GM18909 (cell line): ENCODE data around the gene CNTFR.
"Not testable (repeated sequence)": the region's sequence is repeated elsewhere in the genome, so short reads cannot be mapped to it uniquely, and the experiment has no call there.

Experiments
- ATAC-seq: cut with Tn5 transposase; IDR thresholded peaks from one replicate; pipeline ENCODE4 v1.9.1; 2021; ENCODE audit warnings: mild to moderate bottlenecking; ENCODE audit not compliant: unreplicated experiment, poor library complexity

Gene CNTFR

DNA sequence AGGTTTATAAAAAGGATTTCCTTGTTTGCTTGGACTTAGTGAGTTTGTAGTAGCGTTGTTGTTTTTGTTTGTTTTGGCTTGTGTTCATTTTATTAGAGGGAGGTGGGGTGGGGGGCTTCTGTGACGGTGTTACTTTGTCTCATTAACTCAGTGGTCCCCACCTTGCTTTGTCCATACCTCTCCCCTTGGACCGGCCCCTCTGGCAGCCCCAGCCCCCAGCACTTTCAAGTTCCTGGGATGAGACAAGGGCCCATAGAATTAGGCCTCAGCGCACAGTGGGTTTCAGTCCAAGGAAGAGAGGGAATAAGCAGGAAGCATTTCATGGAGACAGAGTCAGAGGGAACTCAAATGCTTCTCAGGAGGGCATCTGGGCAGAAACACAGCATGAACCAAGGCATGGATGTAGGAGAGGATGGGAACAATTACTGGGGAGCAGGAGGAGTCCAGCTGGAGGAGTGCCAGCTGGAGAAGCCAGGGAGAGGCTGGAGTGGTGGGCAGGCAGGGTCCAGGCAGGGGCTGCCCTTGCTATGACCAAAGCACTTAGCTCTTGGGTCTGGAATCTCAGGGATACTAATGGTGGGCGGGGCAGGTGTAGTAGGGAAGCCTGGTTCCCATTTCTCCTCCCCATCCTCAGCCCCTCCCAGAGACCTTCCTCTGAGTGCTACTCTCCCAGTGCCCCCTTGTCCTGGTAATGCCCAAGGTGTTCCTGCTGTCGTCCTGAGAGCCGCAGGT lies 43.3 kb downstream of the CNTFR start:
- no peak for ATAC-seq

DNA sequence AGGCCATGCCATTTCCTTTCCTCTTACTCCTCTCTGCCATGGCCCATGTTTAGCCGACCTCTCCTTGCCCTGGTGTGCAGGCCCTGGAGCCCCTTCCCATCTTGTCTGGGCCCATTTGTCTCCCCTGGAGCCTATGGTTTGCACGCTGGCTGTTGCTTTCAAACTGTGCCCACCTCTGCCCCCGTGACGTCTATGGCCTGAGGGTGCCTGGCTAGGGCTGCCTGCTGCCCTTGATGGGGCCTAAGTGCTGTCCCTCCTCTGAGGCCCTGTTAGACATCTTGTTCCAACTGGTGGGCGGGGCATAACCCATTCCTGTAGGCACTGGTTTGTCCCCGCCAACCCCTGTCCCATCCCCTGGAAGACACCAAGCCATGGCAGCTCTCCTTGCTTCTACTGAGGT lies 44.0 kb downstream of the CNTFR start:
- ATAC-seq: no peak

DNA sequence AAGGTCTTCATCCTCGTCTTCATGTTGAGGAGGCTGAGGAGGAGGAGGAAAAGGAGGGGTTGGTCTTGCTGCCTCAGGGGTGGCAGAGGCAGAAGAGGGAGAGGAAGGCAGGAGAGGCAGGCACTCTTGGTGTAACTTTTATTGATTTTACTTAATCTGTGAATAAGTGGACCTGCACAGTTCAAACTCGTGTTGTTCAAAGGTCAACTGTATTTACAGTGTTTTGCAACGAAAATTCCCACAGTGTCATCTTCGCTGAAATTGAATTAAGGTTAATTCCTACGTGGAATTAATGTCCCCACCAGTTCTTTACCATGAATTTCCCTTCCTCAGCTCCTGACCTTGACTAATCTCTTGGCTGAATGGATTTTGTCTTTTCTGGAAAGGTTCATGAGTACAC lies 45.5 kb downstream of the CNTFR start:
- no peak for ATAC-seq

DNA sequence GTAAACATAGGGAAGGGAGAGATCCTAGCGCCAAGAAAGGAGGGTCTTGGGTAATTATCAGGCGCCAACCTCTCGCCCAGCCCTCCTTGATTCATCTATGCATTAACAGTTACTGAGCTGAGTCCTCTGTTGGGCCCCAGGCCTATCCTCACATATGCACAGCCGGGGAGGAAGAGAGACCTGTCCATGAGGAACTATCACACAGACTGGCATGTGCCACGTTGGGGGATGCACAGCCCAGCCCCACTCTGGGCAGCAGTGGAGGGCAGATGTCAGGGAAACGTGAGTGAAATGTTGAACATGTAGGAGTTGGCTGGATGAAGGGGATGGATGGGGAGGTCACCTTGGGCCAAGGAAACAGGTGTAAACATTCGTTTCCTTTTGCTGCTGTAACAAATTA lies 48.0 kb downstream of the CNTFR start:
- no peak for ATAC-seq

DNA sequence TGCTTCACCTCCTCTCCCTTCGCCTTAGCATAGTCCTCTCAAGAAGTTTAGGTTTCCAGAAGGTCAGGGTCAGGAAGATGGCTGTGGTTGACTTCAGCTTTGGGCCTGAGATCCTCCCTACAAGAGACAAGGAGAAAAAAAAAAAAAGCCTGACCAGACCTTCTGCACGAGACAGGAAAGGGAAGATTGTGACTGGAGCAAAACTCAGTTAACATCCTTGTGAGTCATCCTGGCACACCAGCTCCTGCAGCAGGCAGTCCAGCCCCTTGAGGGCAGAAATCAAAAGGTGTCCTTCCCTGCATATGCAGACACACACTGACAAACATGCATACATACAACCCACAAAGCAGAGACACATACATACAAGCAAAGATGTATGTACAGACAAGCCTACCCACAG lies 48.7 kb downstream of the CNTFR start:
- no peak for ATAC-seq

DNA sequence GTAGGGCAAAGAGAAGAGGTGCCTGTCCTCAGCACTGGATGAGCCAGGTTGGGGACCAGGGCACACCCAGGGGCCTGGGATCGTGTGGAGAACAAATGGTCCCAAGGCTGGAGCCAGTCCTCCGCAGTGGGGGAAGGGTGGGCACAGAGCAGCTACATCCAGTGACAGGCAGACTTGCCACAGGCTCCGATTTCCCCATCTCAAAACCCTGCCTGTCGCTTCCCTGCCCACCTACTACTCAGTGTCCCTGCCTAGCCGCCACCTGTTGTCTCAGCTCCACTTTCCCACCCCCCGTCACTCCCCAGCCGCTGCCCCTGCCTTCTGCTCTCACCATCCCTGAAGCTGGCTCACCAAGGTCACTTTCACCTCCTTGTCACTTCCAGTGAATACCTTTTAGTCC lies 52.8 kb downstream of the CNTFR start:
- no peak for ATAC-seq

DNA sequence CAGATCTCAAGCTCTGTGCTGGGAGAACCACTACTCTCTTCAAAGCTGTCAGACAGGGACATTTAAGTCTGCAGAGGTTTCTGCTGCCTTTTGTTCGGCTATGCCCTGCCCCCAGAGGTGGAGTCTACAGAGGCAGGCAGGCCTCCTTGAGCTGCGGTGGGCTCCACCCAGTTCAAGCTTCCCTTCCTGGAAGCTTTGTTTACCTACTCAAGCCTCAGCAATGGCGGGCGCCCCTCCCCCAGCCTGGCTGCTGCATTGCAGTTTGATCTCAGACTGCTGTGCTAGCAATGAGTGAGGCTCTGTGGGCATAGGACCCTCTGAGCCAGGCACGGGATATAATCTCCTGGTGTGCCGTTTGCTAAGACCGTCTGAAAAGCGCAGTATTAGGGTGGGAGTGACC lies 57.5 kb downstream of the CNTFR start:
- not testable (repeated sequence) for ATAC-seq

DNA sequence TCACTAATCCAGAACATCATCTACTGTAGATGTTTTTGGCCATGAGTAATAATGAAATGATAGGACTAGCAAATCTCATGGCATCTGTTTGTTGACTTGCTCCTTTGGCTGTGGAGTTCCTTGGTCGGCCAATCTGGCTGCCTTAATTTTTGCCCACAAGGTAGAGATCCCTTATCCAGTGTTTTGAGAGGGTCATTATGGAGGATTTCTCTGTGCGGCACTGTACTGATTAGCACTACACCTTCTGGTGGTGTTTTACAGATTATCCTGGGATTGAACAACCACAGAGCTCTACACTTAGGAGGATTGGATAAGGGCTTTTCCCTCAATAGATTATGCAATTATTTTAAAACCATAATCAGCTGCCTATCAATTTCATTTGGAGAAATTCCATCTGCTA lies 63.5 kb downstream of the CNTFR start:
- ATAC-seq: no peak

DNA sequence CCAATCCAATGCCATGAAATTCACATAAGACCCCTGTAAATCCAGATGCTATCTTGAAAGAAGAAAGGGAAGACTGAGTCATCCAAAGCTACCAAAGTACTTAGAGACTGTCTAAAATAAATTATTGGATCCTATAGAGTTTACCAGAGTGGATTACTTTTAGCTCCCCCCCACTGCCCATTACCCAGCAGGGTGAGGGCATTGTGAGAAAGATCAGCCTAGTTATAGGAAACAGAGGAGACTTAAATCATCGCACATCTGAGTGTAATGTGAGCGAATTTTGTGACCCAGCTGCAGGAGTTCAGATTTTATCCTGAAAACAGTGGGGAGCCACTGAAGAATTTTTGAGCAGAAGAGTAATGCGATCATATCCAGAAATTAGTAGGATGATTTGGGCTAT lies 65.2 kb downstream of the CNTFR start:
- ATAC-seq: no peak

DNA sequence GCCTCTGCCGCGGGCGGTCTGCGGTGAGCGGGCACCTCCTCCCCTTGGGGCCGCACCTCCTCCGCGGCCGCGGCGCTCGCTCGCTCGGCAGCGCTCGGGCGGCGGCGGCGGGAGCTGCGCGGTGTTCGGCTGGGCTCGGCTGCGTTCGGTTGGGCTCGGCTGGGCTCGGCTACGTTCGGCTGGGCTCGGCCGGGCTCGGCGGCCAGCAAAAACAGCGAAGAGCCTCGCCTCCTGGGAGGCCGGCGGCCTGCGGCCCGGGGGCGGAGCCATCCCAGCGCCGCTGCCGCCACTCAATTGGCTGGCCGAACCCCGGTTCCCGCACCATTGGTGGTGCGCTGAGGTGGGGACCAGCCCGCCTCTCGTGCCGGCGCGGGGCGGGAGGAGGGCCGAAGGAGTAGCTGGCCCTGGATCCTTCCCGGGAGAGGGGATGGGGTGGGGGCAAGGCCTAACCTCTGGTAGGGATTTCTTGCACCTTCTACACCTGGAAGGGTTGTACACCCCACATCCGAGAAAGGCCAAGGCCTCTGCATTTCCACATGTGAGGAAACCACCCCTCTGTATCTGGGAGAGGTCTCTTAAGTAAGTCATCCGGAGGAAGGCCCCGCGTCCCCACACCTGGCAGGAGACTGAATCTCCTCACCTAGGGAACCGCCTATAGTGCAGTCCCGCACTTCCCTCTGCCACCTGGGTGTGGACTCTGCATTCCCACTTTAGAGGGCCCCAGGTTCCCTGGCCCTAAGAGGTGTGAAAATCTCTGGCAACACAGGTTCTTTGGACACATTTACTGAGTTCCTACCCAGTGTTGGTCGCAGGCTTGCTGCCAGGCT lies 66.3 kb downstream of the CNTFR start, which contains the start of gene ENHO:
Gene ENHO (minus strand): TSS at position 20 of the 827 bp plus-strand sequence. CDS start 1,295 bp downstream, outside the sequence.
- ATAC-seq: peak; percentile 85

DNA sequence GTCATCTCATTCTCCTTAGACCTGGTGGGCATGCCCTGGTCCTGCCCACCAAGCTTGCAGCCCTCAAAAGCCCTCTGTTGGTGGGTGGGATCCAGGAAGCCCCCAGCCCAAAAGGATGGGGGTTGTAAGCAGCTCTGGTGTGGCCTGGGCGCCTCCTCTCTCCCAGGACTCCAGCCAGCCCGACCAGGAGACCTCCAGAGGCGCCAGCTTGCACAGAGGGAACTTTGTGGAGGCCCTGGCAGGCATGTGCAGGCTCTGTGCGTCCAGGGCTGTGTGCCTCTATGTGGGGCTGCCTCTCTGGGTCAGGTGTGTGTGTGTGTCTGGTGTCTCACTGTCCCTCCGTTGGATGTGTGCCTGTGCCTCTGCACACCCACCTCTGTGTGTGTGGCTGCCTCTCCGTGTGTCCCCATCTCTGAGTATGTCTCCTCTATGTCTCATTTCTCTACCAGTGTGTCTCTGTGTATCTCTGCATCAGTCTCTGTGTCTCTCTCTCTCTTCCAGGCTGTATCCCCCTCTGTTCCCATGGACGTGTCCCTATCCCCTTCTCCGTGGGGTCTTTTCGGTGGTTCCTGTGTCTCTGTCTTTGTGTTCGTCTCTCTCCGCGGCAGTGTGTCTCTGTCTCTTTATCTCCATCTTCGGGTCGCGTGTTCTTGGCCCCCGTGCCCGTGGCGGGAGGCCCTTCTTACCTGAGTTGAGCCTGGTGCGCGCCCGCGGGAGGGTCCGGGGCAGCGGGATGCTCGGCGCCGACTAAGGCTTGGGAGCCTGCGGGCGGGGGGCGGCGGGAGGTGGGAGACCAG lies 67.2 kb downstream of the CNTFR start:
- ATAC-seq: no peak

DNA sequence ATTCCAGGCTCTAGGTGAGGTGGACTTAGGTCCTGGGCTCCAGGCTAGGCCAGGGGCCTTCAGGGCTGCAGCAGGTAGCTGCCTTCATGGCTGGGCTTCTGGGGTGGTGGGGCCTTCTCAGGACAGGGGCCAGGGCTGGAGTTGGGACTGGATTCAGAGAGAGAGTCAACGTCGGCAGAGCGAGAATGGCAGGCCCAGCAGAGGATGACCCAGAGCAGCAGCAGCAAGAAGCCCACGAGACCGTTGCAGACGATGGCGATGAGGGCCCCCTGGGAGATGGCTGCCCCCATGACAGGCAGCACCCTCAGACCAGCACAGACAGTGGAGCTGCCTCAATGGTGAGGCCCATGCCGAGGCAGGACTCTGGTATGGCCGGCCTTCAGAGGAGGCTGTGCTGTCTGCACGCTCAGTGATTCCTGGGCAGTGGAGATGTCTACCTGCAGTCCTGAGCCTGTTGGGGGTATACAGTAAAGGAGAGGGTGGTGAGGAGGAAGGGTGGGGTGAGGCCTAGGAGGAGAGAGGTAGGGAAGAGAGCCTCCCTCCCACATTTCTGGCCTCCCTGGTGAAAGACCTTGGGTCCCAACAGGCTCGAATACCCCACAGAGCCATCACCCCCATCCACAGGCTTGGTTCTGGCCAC lies 68.0 kb downstream of the CNTFR start:
- no peak for ATAC-seq

DNA sequence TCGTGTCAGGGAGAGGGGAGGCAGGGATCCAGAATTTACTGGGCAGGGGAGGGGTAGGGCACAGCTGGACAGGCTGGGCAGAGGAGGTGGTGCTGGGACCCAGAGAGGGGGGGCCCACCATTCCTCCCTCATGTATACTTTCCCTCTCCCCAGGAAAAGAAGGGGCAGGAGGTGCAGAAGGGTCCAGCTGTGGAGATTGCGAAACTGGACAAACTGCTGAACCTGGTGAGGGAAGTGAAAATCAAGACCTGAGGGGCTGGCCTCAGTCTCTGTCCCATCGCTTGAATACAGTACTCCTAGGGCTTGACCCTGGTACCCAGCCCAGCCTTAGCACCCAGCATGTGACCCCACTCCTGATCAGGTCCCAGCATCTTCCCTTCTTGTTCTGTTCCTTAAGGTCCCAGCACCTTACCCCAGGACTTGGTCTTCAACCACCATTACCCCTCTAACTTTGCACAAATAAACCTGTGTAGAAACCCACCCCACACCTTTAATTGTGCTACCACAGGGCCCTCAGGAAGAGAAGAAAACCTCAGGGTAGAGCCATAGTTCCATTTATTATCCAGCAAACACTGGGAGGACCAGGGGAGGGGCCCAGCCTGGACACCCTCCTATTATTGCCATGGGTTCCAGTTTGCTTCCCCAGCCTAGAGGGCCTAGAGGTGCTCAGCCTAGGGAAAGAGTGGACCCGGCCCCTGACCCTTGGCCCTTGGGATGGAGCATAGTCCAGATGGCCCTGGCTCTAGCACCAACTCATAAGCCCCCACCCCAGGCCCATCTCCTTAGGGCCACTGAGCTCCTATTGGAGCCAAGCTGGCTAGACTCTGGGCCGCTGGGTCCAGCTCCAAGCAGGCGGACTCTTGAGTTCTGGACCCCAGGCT lies 68.8 kb downstream of the CNTFR start:
- ATAC-seq: no peak

DNA sequence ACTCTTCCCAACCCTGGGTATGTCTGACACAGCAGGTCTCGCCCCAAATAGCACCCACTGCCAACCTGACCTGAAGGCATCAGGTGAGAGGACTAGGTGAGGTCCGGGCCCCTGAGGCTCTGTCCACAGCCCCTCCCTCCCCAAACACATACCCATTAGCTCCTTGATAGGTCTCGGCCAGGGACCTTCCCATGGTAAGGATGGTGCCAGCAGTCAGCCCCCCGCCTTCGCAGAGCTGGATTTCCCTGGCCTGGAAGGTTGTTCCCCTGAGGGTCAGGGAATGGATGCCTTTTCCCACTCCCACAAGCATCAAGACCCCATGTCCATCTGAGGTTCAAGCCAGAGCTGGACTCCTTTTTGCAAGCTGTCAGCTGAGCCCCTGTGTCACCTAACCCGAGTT lies 69.4 kb downstream of the CNTFR start:
- no peak for ATAC-seq

DNA sequence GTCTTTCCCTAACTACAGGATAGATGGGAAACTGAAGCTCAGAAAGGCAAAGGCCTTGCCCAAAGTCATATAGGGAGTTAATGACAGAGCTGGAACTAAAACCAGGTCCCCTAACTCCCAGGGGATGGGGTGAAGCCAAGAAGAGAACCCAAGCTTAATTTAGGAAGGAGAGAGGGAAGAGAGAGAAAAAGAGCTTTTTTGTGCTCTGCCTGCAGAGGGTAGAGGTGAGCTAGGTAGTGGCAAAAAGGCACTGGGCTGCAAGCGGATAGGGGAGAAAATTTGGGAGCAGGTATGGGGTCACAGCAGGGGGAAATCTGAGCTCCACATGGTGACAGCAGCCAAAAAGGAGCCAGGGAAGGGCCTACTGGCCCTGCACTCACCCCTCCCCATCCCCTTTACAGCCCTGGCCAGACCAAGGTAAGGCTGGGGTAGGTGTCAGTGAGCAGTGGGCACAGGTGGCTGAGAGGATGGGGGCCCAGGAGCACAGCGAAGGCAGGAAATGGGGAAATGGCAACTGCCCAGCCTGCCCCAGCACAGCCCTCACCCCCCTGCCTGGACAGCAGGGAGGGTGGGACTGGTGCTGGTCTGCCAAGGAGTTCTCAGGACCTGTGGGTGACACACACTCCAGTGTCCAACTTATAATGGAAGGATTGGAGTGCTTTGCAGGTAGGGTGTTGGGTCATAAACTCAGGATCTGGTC lies 70.1 kb downstream of the CNTFR start:
- ATAC-seq: no peak

DNA sequence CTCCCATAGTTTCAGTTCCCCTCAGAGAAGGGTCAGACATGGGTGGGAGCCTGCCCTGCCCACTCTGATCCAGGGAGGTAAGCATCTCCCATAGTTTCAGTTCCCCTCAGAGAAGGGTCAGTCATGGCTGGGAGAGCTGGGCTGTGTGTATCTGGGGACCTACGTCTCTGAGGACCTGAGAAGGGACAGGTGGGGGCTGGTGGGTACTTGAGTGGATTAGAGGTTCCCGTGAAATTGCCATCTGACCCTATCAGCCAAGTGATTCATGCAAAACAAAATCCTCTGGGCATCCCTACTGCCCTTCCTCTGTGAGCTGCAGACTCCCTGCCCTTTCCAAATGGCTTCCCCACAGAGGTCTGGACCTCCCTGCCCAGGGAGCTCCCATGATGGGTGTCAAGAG lies 70.6 kb downstream of the CNTFR start:
- ATAC-seq: no peak

DNA sequence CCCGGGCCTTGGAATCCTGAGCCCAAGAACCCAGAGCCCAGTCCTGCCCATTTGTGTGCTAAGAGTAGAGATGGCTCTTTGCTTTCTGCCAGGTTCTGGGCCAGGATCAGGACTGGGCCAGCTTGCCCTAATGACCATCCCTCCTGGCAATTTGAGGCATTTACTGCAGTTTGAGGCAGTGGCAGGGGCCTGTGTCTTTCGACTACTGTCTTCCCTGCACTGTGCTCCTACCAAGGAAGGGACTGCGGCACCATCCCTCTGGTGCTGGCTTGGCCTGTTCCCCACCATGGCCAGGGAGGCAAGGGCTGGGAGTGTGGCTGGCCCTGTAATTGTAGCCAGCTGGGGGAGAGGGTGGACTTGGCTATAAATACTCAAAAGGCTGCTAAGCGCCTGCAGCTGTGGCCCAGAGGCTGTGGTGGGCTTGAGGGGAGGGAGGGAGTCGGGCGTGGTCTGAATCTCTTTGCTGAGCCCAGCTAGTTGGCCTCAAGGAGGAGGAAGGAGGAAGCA lies 71.4 kb downstream of the CNTFR start:
- ATAC-seq: no peak

DNA sequence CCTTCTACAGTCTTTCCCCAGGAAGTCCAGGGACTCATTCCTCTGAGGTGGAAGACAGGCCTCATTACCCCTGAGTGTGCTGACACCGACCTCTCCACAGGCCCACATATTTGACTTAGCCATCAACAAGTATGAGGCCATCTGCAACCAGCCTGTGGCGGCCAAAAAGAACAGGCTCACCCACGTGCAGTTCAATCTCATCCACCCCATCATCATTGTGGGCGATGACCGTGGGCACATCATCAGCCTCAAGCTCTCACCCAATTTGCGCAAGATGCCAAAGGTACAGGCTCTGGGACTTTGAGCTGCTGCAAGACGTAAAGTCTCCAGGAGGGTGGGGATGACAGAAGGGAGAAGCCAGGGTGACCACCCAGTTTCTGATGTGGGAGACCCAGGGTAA lies 72.3 kb downstream of the CNTFR start:
- no peak for ATAC-seq

DNA sequence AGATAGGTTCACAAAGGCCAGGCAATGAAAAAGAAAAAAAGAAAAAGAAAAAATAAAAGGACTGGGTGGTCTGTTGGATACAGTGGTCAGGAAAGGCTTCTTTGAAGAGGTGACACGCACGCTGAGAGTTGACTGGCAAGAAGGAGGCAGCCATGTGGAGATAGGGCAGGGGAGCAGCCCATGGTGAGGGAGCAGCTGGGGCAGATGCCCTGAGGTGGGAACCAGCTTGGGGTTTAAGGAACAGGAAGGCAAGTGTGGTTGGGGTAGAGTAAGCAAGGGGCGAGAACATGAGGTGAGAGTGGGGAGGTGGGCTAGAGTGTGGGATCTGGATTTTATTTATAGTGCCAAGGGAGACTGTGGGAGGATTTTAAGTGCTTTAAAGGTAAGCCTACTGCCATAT lies 73.6 kb downstream of the CNTFR start:
- ATAC-seq: no peak
